Fibroblast of villous mesenchyme (primary cell): ENCODE data around the gene ELOVL7. TPM values are rescaled to one million over a fixed set of nuclear protein-coding genes. Genes with fewer than 3 reads are reported as not detected.

ENCODE experiments used
- DNase-seq: peaks from one replicate; pipeline ENCODE4 v3.0.0-alpha.2; 2010; ENCODE audit warnings: low read depth
- H3K4me3 ChIP-seq: 2 replicates; pipeline ENCODE4 v1.5.1; 2011; ENCODE audit warnings: low read depth, mild to moderate bottlenecking, low read length
- CTCF ChIP-seq: IDR thresholded peaks from 2 replicates; pipeline ENCODE4 v1.5.1; 2012; ENCODE audit warnings: low read depth, mild to moderate bottlenecking, low read length; ENCODE audit not compliant: insufficient read depth
- total RNA-seq: library from RNA; depleted of rRNA; stranded (reverse); fragments of >200 nt; gene quantifications from 2 replicates; pipeline ENCODE4 v1.2.3, GENCODE V29; 2012

ELOVL7 gene
- total RNA-seq, 1 donor = under 0.01 TPM

- H3K4me3 ChIP-seq = no peak overlapping the region
- TF ChIP-seq CTCF = no peak
- no peak for DNase-seq
Observed at GRCh38 chr5:60833520-60833919, 10.5 kb downstream of the ELOVL7 start.

- no peak overlapping the region for H3K4me3 ChIP-seq
- no peak for TF ChIP-seq CTCF
- DNase-seq = no peak
Observed at GRCh38 chr5:60830581-60831127, 13.4 kb downstream of the ELOVL7 start.

GRCh38 chr5:60829490-60830266 lies 14.4 kb downstream of the ELOVL7 start:
- TF ChIP-seq CTCF = no peak

GRCh38 chr5:60827201-60827600 lies 16.9 kb downstream of the ELOVL7 start:
- TF ChIP-seq CTCF = no peak
- no peak for DNase-seq
- H3K4me3 ChIP-seq = no peak overlapping the region

More at GRCh38 chr5:60829490-60830266, 14.4 kb downstream of the ELOVL7 start:
- no peak overlapping the region for H3K4me3 ChIP-seq
- DNase-seq = no peak

- TF ChIP-seq CTCF = no peak
- no peak for DNase-seq
- H3K4me3 ChIP-seq = no peak overlapping the region
Observed at GRCh38 chr5:60826653-60827052, 17.4 kb downstream of the ELOVL7 start.

- no peak for TF ChIP-seq CTCF
- H3K4me3 ChIP-seq = no peak overlapping the region
- no peak for DNase-seq
Observed at GRCh38 chr5:60823574-60823973, 20.5 kb downstream of the ELOVL7 start.

GRCh38 chr5:60822285-60822556 lies 21.8 kb downstream of the ELOVL7 start:
- DNase-seq = no peak
- H3K4me3 ChIP-seq = no peak overlapping the region
- TF ChIP-seq CTCF = no peak
